ENCODE data around the gene DOK1.
"Not testable (repeated sequence)": the region's sequence is repeated elsewhere in the genome, so short reads cannot be mapped to it uniquely, and the experiment has no call there.

The DOK1 gene

GRCh38 chr2:74548900-74549826 lies 5.4 kb upstream of the DOK1 start:
- DNase-seq, result peak; percentile 30

DNA sequence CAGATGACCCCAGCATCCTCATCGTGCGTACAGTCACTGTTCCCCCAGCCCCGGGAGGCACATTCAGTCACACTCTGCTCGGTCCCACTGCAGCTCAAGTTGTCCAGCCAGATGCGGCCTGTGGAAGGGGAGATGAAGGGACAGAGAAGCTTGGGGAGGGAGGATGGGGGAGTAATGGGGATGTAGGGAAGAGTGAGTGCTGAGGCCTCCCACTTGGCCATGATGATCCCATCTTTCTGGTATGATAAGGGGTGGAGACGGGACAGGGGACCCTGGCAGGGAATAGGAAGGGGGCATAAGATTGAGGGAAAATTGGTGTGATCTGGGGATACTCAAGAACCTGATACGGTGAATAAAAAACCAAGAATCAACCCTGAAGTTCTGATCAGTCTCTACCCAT lies 4.3 kb upstream of the DOK1 start:
- no peak for DNase-seq

DNA sequence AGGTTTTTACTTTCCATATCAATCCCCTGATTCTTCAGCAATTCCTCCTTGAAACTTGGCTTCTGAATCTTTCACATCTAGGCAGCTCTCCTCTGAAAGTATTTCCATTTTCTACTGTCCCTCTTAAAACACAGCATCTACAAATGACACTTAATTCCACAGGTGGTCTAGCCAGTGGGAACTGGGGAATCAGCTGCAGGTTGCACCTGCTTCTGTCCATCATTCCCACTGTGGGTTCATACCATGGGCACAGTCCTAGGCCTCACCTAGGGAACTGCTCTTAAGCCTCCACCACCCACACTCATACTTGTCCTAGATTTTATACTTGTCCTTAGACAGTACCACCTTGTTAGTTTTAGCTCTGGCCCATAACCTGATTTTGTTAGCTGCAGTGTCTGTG lies 3.0 kb upstream of the DOK1 start:
- DNase-seq, result no peak

DNA sequence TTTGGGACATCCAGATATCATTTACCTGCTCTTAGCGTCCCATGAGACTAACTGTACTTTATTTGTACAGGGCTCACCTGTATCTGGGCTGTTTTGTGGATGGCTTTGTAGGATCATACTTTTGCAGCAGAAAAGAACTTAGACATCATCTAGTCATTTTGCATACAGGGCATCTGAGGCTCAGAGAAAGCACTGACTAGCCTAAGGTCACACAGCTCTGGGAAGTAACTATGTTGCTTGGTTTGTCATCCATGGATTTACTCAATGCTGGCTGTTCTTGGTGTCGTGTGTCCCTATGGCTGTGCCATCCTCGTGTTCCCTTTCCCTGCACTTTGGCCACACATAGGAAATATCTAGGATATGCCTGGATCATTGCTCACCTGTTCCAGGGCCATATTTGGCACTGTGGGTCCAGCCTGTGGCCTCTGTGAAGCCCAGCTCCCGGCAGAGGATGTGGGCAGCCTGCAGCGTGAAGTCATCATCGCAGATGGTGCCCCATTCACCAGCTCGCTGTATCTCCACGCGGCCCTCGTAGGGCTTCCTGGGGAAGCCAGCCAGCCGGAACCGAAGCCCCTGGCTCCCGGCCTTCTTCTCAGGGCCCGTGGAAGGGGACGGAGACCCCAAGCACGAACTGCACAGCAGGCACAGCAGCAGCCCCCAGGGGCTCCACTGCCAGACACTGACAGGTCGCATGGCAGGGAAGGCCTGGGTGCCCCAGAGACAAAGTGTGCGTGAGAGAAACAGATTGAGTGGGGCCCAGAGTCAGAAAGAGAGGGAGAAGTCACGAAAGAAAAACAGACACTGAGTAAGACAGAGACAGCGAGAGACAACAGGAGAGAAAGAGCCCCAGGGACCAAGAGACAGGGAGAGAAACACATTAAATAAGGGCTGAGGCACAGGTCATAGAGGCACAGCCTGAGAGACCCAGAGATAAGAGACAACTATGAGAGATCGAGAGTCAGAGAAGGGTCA lies 2.3 kb upstream of the DOK1 start:
- DNase-seq, result no peak

- no peak for DNase-seq
Measured at GRCh38 chr2:74552914-74553811, 1.4 kb upstream of the DOK1 start.

DNA sequence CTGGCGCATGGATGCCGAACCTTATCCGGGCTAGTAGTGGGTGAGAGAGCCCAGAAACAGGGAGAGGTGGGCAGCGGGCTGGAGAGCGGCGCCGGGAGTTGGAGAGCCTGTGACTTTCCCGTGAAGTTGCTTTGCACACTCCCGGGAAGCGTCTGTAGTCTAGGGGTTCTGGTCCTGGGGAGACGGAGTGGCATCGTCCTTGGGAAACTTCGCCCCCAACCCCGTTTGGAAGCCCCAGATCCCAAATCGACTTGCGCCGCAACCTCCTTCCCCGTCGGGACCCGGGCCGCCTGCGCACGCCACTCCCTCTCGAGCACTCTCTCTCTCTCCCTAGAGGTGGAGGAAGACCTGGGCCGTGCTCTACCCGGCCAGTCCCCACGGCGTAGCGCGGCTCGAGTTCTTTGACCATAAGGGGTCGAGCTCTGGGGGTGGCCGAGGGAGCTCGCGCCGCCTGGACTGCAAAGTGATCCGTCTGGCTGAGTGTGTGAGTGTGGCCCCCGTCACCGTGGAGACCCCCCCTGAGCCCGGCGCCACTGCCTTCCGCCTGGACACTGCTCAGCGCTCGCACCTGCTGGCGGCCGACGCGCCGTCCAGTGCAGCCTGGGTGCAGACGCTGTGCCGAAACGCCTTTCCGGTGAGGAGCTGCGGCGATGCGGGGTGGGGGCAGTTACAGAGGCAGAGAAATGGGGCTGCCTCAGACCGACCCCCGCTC lies 456 bp downstream of the DOK1 start:
- no peak for DNase-seq

DNA sequence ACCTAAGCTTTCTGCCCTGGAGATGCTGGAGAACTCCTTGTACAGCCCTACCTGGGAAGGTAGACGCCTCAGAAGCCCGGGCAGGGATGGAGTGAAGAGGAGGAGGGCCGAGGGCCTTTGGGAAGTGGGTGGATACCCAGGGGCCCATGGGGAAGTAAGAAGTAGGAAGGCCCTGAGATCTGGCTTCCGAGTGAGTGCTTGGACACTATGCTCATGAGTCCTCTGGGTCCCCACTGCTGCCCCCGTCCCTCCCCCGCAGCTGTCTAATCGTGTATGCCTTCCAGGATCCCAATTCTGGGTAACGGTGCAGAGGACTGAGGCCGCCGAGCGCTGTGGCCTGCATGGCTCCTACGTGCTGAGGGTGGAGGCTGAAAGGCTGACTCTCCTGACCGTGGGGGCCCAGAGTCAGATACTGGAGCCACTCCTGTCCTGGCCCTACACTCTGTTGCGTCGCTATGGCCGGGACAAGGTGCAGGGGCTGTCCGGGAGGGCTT lies 1.1 kb downstream of the DOK1 start:
- DNase-seq, result no peak

DNA sequence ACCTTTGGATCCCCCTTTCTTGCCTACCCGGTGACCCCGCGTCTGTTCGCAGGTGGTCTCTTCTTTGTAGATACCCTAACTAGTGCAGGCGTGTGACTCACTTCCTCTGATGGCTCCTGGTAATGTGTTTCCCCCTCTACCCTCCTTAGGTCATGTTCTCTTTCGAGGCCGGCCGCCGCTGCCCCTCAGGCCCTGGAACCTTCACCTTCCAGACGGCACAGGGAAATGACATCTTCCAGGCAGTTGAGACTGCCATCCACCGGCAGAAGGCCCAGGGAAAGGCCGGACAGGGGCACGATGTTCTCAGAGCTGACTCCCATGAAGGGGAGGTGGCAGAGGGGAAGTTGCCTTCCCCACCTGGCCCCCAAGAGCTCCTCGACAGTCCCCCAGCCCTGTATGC lies 1.6 kb downstream of the DOK1 start:
- no peak for DNase-seq

DNA sequence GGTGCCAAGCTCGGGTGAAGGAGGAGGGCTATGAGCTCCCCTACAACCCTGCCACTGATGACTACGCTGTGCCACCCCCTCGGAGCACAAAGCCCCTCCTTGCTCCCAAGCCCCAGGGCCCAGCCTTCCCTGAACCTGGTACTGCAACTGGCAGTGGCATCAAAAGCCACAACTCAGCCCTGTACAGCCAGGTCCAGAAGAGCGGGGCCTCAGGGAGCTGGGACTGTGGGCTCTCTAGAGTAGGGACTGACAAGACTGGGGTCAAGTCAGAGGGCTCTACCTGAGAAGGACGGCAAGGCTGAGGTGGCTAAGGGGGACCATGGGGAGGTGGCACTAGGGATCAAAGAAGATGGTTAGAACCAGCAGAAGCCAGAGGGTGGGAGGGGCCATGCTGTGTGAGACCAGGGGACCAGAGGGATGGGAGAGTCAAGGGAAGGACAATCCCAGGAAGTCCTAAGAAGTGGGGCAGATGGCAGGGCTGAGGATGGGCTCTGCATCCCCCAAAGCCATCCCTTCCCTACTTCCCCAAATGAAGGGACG lies 2.4 kb downstream of the DOK1 start:
- no peak for DNase-seq

DNA sequence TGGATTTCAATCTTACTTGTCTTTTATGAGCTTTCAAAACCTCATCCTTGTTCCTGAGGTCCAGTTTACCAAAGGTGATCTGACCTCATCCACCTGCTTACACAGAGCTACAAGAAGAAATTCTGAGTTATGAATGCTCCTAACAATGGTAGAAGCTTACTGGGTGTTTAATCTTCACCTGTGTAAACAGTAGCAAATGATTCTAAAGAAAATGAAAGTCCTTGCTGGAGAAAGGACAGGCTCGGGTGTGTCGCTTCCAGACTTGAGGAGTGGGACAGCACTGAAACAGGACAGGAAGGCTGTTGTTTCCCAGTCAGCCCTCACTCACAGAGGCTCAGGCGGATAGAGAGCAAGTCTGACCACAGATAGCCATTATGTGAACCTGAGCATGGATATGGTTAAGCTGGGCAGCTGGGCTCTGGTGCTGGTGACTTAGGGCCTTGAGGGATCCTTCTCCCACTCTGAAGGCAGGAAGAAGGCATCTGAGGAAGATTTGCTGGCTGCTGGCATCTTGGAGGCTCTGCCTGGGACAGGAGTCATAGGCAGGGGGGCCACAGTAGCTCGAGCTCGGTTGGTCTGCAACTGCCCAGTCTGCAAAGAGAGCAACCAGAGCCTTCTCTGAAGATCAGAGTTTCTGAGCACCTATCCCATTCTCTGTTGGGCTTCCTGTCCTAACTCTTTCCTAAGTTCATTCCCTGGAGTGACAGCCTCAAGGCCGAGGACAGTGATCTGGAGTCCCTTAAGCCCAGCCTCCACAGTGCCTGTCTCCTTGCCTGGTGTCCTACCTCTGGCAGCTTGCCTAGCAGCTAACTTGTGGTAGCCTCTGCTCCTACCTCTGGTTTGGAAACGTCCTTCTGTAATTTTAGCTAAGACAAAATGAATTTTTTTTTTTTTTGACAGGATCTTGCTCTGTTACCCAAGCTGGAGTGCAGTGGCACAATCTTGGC lies 4.0 kb downstream of the DOK1 start:
- no peak for DNase-seq

- DNase-seq, result no peak
Measured at GRCh38 chr2:74559912-74560311, 5.4 kb downstream of the DOK1 start.

DNA sequence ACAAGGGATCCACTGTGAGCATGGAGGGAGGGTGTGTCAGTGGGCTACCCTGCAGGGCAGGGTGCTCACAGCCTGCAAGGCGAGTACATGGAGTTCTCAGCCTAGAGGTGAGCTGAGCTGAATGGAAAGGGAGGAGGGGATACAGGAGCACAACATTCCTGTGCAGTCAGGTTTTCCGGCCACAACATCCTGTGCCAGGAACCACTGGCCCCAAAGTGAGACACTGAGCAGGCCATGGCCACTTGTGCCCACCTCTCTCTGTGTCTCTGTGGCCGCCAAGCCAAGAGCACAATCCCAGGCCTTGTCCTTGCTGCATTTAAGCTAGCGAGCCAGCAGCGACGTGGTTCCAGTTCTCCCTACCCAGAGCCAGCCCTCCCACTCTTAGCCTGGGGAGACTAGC lies 6.1 kb downstream of the DOK1 start:
- DNase-seq, result no peak

DNA sequence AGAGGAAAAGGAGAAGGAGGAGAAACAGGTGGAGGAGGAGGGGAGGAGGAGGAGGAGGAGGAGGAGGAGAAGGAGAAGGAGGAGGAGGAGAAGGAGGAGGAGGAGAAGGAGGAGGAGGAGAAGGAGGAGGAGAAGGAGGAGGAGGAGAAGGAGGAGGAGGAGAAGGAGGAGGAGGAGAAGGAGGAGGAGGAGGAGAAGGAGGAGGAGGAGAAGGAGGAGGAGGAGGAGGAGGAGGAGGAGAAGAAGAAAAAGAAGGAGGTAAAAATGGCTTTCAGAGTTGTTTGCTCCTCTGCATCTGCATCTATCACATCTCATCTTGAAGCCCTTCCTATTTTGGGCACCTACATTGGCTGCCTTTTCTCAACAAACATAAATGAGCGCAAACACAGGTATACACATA lies 6.5 kb downstream of the DOK1 start:
- not testable (repeated sequence) for DNase-seq

GRCh38 chr2:74562126-74562775 lies 7.7 kb downstream of the DOK1 start:
- no peak for DNase-seq

- DNase-seq, result no peak
Measured at GRCh38 chr2:74564222-74564621, 9.7 kb downstream of the DOK1 start.

DNA sequence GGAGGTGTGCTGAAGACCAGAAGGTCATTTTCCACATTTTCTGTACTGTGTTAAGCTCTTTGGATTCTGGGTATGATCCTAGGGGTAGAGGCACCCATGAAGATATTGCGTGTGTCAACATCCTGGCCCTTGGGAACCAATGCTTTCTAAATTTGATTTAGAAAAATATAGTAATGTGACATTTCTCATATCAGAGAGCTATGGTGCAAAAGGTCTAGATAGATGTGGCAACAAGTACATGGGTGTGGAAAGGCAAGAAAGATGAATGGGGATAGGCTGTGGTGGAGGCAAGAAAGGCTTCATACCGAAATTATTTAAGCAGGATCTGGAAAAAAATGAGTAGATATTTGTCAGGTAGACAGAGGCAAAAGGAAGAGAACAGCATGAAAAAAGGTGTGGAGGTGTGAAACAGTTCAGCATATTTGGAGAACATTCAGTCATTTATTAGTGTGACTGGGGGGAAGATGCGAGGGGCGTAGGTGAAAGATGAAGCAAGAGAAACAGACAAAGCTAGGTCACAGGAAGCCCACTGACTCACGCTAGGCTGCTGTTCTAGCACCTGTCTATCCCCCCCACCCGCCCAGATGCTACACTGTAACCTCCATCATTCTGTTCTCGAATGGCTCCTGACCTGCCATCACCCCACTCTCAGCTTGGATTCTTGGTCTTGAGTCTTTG lies 11.7 kb downstream of the DOK1 start:
- no peak for DNase-seq

GRCh38 chr2:74566754-74567085 lies 12.2 kb downstream of the DOK1 start:
- DNase-seq, result no peak

GRCh38 chr2:74567881-74568280 lies 13.4 kb downstream of the DOK1 start:
- DNase-seq, result no peak

DNA sequence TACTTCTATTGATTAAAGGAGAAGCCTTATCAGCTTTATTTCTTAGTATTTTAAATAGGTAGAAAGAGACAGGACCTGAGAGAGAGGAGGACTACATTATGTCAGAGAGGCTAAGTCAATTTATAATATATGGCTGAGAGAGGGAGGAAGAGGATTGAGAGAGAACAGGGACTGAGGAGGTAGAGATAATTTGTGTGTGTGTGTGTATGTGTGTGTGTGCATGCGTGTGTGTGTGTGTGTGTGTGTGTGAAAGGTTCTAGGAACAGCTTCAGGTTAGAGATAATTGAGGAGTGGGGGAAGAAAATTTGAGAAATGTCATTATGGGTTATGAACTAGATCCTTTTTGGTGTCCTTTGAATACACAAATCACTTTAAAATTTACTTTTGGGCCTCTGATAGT lies 15.2 kb downstream of the DOK1 start:
- DNase-seq, result no peak

All from NCI-H526 treated with DMSO at 0.1 percent for 48 hours (cell line).